ENCODE measurements around the gene RAB4B.
"Not testable (repeated sequence)": the region's sequence is repeated elsewhere in the genome, so short reads cannot be mapped to it uniquely, and the experiment has no call there.

GRCh38 chr19:40771101-40771862 lies 6.8 kb upstream of the RAB4B start:
- TF ChIP-seq CTCF (conservative IDR thresholded peaks at IDR 0.05; ENCODE audit: low read length); EZH2phosphoT487 (IDR thresholded peaks at IDR 0.05; ENCODE audit: borderline replicate concordance): not testable (repeated sequence)

Measured in Loucy (cell line).